ENCODE measurements around the gene HACD1.

- TF ChIP-seq YY1 (IDR thresholded peaks at IDR 0.05; ENCODE audit: insufficient read depth, insufficient read length) (no peak), ZNF274 (IDR thresholded peaks at IDR 0.05; ENCODE audit: low read depth, low read length) (no peak), SUZ12 (IDR thresholded peaks at IDR 0.05; ENCODE audit: extremely low read depth, insufficient read depth, insufficient read length) (no peak)
These were observed 54.6 kb downstream of the HACD1 start for GRCh38 chr10:17562614-17563013.

Measured in NT2/D1 (cell line).